HUES6 (cell line): ENCODE data around the gene NMNAT3.

Source experiments
- H3K27ac ChIP-seq: 2 replicates; pipeline ENCODE4 v1.7.0; 2013; ENCODE audit warnings: low read depth, mild to moderate bottlenecking, low read length, inconsistent platforms
- H3K27me3 ChIP-seq: 2 replicates; pipeline ENCODE4 v1.6.1; 2013; ENCODE audit warnings: low read length; ENCODE audit not compliant: control insufficient read depth, insufficient read depth
- H3K36me3 ChIP-seq: 2 replicates; pipeline ENCODE4 v1.6.1; 2013; ENCODE audit warnings: low read length; ENCODE audit not compliant: control insufficient read depth, insufficient read depth
- H3K4me1 ChIP-seq: 2 replicates; pipeline ENCODE4 v1.6.1; 2013; ENCODE audit warnings: low read length; ENCODE audit not compliant: control insufficient read depth, insufficient read depth
- H3K4me3 ChIP-seq: 2 replicates; pipeline ENCODE4 v1.5.1; 2013; ENCODE audit warnings: low read depth, low read length
- H3K9ac ChIP-seq: one replicate; pipeline ENCODE4 v1.6.1; 2013; ENCODE audit warnings: mild to moderate bottlenecking, low read length
- H3K9me3 ChIP-seq: 2 replicates; pipeline ENCODE4 v1.6.1; 2013; ENCODE audit warnings: low read depth, low read length; ENCODE audit not compliant: control insufficient read depth, insufficient read depth

The NMNAT3 gene

DNA sequence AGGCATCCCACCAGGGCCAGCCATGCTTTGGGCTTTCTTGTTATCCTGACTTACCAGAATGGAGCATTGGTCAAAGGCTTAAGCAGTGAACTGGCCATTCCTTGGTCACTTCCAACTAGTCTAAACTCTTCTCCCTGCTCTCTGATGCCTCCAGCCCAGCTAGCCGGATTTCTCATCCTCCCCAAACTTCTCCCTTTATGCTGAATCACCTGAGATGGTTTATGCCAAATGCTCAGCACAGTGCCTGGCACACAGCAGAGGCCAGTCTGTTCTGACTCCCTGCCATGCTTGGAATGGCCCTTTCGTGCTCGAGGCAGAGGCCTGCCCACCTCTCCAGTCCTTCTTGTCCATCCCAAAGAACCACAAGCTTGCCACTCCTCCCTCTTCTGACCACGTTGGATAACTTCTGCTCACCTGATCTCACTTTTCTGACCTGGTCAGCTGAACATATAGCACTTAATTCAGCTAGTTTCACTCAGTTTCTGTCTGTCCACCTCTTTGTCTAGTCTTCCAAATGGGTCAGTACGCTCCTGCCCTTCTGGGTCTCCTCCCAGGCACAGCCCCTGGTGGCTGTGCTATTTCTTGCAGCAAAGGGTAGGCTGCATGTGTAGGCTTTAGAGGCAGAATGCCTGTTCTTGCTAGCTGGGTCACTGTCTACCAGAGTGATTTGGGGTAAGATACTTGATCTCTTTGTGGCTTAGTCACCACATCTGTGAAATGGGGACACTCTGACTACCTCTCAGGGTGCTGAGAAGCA is 136.1 kb downstream of the NMNAT3 start:
- Histone ChIP-seq H3K4me1 (peaks cover 49% of the 10 kb centered on the region), H3K27me3 (peaks cover 18% of the 10 kb centered on the region; the same call in 1 of the 2 replicates), H3K9me3 (no peaks in the 10 kb centered on the region; the same call in 1 of the 2 replicates), H3K36me3 (peaks cover 6% of the 10 kb centered on the region; the same call in 1 of the 2 replicates), H3K27ac (no peak overlapping the region), H3K4me3 (peak overlapping the region; percentile 81; the same call in 1 of the 2 replicates), H3K9ac (no peak overlapping the region)

DNA sequence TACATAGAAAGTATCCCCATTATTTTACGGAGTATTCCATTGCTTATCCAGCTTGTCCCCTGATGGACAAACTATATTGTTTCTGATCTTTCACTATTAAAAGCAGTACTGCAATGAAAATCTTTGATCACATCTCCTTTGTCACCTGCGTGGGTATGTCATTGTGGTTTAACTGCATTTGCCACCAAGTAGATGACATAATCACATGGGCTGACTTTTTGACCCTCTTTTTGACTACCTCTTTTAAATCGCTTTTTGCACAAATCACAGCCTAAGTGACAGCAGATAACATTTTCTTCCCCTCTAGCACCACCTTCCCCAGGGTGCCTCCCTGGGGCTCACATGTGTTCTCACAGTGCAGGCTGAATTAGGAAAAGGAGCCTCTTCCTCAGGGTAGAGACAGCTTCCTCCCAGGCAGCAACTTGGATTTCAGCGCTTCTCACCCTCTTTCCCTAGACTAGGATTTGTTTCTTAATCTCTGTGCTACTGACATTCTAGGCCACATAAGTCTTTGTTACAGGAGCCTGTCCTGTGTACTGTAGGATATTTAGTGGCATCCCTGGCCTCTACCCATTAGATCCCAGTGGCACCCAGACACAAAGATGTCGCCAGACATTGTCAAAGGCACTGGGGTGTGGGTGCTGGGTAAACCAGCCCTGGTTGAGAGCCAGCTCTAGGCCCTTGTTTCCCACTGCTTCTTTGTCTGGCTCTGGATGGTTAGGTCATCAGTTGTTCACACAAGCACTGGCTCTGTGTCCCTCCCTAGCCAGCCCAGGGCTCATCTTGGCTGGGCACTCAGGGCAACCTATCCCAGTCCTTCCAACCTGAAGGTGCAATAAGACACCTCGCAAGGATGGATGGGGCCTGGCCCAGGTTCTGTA is 136.9 kb downstream of the NMNAT3 start:
- H3K36me3 ChIP-seq = peaks cover 14% of the 10 kb centered on the region; the same call in 1 of the 2 replicates
- H3K9ac ChIP-seq = peak overlapping the region; percentile 89
- peaks cover 45% of the 10 kb centered on the region for H3K4me1 ChIP-seq
- no peaks in the 10 kb centered on the region; the same call in 1 of the 2 replicates for H3K9me3 ChIP-seq
- H3K27ac ChIP-seq = no peak overlapping the region
- peak overlapping the region; percentile 81 for H3K4me3 ChIP-seq
- peaks cover 18% of the 10 kb centered on the region; the same call in 1 of the 2 replicates for H3K27me3 ChIP-seq

DNA sequence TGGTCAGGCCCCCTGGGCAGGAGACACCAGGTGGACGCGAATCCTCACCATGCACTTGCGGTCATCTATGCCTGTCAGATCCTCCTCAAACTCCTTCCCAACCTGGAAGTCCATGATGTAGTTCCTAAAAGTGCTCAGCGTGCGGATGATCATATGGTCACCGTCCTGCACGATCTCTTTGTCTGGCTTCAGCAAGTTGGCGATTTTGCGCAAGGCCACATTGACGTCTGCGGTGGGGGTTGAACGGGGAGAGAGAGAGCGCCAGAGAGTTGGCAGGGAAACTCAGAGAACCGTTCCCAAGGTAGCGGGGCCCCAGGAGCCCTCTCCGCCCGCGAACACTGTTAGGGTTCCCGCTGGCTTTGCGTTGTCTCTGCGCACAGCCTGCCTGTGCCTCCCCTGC is 139.0 kb downstream of the NMNAT3 start:
- peaks cover 16% of the 10 kb centered on the region; the same call in 1 of the 2 replicates for H3K36me3 ChIP-seq
- H3K4me3 ChIP-seq = peak overlapping the region; percentile 81
- no peaks in the 10 kb centered on the region for H3K9me3 ChIP-seq
- H3K27ac ChIP-seq = peak overlapping the region; percentile 87; the same call in 1 of the 2 replicates
- H3K27me3 ChIP-seq = peaks cover 18% of the 10 kb centered on the region; the same call in 1 of the 2 replicates
- H3K9ac ChIP-seq = peak overlapping the region; percentile 89
- peaks cover 66% of the 10 kb centered on the region for H3K4me1 ChIP-seq

- Histone ChIP-seq H3K36me3 (peaks cover 16% of the 10 kb centered on the region; the same call in 1 of the 2 replicates), H3K27ac (peak overlapping the region; percentile 24; the same call in 1 of the 2 replicates), H3K9me3 (no peaks in the 10 kb centered on the region), H3K27me3 (peaks cover 18% of the 10 kb centered on the region; the same call in 1 of the 2 replicates), H3K9ac (peak overlapping the region; percentile 89), H3K4me3 (peak overlapping the region; percentile 81), H3K4me1 (peaks cover 73% of the 10 kb centered on the region)
Observed at GRCh38 chr3:139537795-139538621, 139.8 kb downstream of the NMNAT3 start.

GRCh38 chr3:139537361-139537760 is 140.4 kb downstream of the NMNAT3 start:
- Histone ChIP-seq H3K27me3 (peaks cover 18% of the 10 kb centered on the region; the same call in 1 of the 2 replicates), H3K4me1 (peaks cover 77% of the 10 kb centered on the region), H3K9me3 (no peaks in the 10 kb centered on the region), H3K36me3 (peaks cover 16% of the 10 kb centered on the region; the same call in 1 of the 2 replicates), H3K9ac (peak overlapping the region; percentile 29), H3K27ac (no peak overlapping the region; the same call in 1 of the 2 replicates), H3K4me3 (peak overlapping the region; percentile 40; the same call in 1 of the 2 replicates)

DNA sequence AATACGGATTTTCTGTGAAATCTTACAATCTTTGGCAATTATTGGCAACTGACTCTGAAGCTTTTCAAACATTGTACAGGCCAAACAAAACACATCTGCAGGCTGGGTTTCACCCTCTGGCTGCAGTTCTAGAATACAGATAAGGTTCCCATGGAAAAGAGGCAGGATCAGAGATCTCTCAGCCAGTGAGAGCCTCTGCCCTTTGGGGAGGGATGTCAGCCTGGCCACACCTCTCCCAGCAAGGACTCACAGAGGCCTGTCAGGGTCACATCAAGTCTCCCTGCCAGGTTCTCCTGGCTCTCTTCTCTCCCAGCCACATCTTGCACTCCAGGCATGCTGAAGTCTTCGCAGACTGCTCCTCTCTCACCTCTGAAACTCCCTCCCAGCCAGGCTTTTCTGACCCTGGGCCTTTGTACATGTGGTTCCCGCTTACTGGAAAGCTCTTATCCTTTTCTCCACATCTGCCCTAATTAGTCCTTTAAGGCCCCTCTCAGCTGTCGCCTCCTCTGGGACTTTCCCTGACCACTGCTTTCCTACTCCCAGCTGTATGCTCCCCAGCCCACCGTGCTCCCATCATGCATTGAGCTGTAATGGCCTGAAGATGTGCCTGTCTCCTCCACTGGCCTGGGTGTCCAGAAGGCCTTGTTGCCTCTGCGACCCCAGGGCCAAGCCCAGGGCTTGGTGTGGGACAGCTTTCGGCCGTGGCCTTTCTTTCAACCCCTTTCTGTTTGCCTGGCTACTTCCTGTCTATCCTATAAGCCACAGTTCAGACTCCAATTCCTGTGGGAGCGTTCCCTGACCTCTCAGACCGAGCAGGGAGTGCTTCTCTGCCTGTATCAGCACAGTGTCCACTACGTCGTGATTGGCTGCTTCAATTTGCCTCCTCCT is 142.5 kb downstream of the NMNAT3 start:
- no peak overlapping the region; the same call in 1 of the 2 replicates for H3K27ac ChIP-seq
- H3K27me3 ChIP-seq = peaks cover 13% of the 10 kb centered on the region; the same call in 1 of the 2 replicates
- H3K4me1 ChIP-seq = peaks cover 65% of the 10 kb centered on the region
- H3K36me3 ChIP-seq = peaks cover 16% of the 10 kb centered on the region; the same call in 1 of the 2 replicates
- no peak overlapping the region for H3K4me3 ChIP-seq
- no peaks in the 10 kb centered on the region for H3K9me3 ChIP-seq
- H3K9ac ChIP-seq = peak overlapping the region; percentile 16

GRCh38 chr3:139534455-139534812 is 143.3 kb downstream of the NMNAT3 start:
- Histone ChIP-seq H3K9ac (no peak overlapping the region), H3K4me3 (no peak overlapping the region), H3K4me1 (peaks cover 65% of the 10 kb centered on the region), H3K36me3 (peaks cover 16% of the 10 kb centered on the region; the same call in 1 of the 2 replicates), H3K9me3 (no peaks in the 10 kb centered on the region), H3K27ac (no peak overlapping the region), H3K27me3 (peaks cover 13% of the 10 kb centered on the region; the same call in 1 of the 2 replicates)

DNA sequence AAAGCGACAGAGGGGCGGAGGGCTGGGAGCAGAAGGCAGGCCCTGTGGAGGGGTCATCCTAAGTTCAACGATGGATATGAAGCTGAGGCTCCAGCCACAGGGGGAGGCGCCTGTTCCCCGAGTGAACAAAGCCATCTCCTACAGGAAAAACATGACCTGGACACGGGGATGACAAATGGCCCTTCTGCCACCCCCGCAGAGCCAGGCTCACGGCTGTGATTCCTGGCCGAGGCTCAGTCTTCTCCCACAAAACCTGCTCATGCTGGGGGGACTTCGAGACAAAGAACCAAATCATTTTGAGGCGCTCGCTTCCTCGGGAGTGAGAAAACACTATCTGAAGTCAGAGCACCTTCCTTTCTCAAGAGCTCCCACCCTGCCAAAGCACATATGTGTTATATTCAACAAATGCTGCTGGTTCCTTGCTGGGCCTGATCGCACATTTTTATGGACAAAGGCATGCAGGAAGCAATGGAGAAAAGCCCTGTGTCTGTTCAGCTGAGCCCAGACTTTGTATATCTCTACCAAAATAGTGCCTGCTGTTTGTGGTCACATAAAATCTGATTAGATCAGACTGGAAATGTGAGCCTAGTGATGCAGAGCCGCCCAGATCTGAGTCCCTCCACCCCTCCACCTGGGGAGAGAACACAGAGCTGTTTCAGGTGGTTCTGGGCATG is 143.9 kb downstream of the NMNAT3 start:
- peaks cover 9% of the 10 kb centered on the region; the same call in 1 of the 2 replicates for H3K27me3 ChIP-seq
- H3K9ac ChIP-seq = no peak overlapping the region
- no peak overlapping the region for H3K4me3 ChIP-seq
- no peaks in the 10 kb centered on the region for H3K9me3 ChIP-seq
- H3K36me3 ChIP-seq = peaks cover 16% of the 10 kb centered on the region; the same call in 1 of the 2 replicates
- peaks cover 65% of the 10 kb centered on the region for H3K4me1 ChIP-seq
- no peak overlapping the region; the same call in 1 of the 2 replicates for H3K27ac ChIP-seq

DNA sequence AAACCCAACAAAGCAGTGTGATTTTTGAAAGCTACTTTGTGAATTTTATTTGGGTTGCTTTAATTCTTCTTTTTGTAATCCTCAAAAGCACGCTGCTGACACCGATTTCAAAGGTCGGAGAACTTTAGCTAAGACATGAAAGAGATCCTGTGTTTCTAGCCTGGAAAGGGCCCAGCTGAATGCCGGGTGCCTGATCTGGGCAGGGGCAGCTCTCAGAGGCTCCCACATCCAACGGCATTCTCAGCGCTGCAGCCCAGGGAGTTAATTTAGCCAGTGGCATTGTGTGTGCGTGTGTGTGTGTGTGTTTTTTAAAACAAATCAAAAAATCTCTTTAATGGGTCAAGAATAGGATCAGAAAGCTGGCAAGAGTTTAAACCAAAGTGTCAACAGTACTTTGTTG is 144.8 kb downstream of the NMNAT3 start:
- Histone ChIP-seq H3K4me3 (no peak overlapping the region), H3K4me1 (peaks cover 57% of the 10 kb centered on the region), H3K36me3 (peaks cover 16% of the 10 kb centered on the region; the same call in 1 of the 2 replicates), H3K27me3 (no peaks in the 10 kb centered on the region), H3K27ac (no peak overlapping the region), H3K9me3 (no peaks in the 10 kb centered on the region), H3K9ac (no peak overlapping the region)
